H1 (cell line): Measurements from ENCODE around the gene PAXIP1.

ENCODE experiments used
- BACH1 ChIP-seq: IDR thresholded peaks from 2 replicates; pipeline ENCODE4 v1.6.1; 2012; ENCODE audit warnings: low read length, improper control_type of control experiment
- CBX8 ChIP-seq: fragments of 300-800, 300-1000 bp; sonication (generic); IDR thresholded peaks from 2 replicates; pipeline ENCODE4 v1.7.1; 2016; ENCODE audit warnings: low read depth, low read length, borderline replicate concordance
- CREB1 ChIP-seq: IDR thresholded peaks from 2 replicates; pipeline ENCODE4 v1.6.1; 2012; ENCODE audit warnings: inconsistent platforms
- CTCF ChIP-seq, 3 experiments: IDR thresholded peaks; 1 replicate in 2 of 3; 2 replicates in 1 of 3; pipeline versions ENCODE4 v1.5.1 to v1.6.1; 2011; ENCODE audit warnings: low read length in 3 of 3, mild to moderate bottlenecking in 3 of 3, inconsistent platforms in 2 of 3, low read depth in 1 of 3, moderate library complexity in 1 of 3; ENCODE audit not compliant: insufficient read depth in 1 of 3; ENCODE audit errors: control extremely low read depth in 1 of 3
- EP300 ChIP-seq, 2 experiments: IDR thresholded peaks; 1 replicate in 1 of 2; 2 replicates in 1 of 2; pipeline ENCODE4 v1.6.1; 2011 to 2012; ENCODE audit warnings: low read depth in 2 of 2, low read length in 2 of 2, mild to moderate bottlenecking in 2 of 2, borderline replicate concordance in 1 of 2, inconsistent platforms in 1 of 2, moderate library complexity in 1 of 2
- EZH2 ChIP-seq: fragments of 200-600 bp; sonication (generic); IDR thresholded peaks from 2 replicates; pipeline ENCODE4 v1.7.1; 2012; ENCODE audit warnings: low read depth, mild to moderate bottlenecking, moderate library complexity, low read length, inconsistent platforms; ENCODE audit not compliant: severe bottlenecking
- GABPA ChIP-seq: IDR thresholded peaks from 2 replicates; pipeline ENCODE4 v1.6.1; 2011; ENCODE audit warnings: mild to moderate bottlenecking, low read length, moderate library complexity, borderline replicate concordance; ENCODE audit not compliant: insufficient read depth
- HDAC6 ChIP-seq: IDR thresholded peaks from one replicate; pipeline ENCODE4 v1.7.1; 2012; ENCODE audit warnings: low read depth, mild to moderate bottlenecking, inconsistent platforms, low read length, moderate library complexity
- KDM1A ChIP-seq: fragments of 200-600, 300-600 bp; sonication (generic); IDR thresholded peaks from 2 replicates; pipeline ENCODE4 v1.7.1; 2016; ENCODE audit warnings: mild to moderate bottlenecking, low read length, borderline replicate concordance
- NRF1 ChIP-seq: IDR thresholded peaks from 2 replicates; pipeline ENCODE4 v1.6.1; 2011; ENCODE audit warnings: mild to moderate bottlenecking, low read depth, low read length, improper control_type of control experiment
- POLR2A ChIP-seq, 2 experiments: IDR thresholded peaks; 1 replicate in 1 of 2; 2 replicates in 1 of 2; pipeline ENCODE4 v1.6.1; 2011; ENCODE audit warnings: low read depth in 2 of 2, low read length in 2 of 2, mild to moderate bottlenecking in 2 of 2; ENCODE audit errors: control extremely low read depth in 1 of 2
- RXRA ChIP-seq: IDR thresholded peaks from 2 replicates; pipeline ENCODE4 v1.6.1; 2011; ENCODE audit warnings: low read depth, mild to moderate bottlenecking, low read length, moderate library complexity; ENCODE audit not compliant: insufficient read depth
- SUZ12 ChIP-seq: fragments of 200-600 bp; sonication (generic); IDR thresholded peaks from 2 replicates; pipeline ENCODE4 v1.6.1; 2012; ENCODE audit warnings: mild to moderate bottlenecking, inconsistent platforms, low read length, moderate library complexity, mixed read lengths
- TAF1 ChIP-seq: IDR thresholded peaks from 2 replicates; pipeline ENCODE4 v1.6.1; 2011; ENCODE audit warnings: mild to moderate bottlenecking, low read depth, low read length

DNA sequence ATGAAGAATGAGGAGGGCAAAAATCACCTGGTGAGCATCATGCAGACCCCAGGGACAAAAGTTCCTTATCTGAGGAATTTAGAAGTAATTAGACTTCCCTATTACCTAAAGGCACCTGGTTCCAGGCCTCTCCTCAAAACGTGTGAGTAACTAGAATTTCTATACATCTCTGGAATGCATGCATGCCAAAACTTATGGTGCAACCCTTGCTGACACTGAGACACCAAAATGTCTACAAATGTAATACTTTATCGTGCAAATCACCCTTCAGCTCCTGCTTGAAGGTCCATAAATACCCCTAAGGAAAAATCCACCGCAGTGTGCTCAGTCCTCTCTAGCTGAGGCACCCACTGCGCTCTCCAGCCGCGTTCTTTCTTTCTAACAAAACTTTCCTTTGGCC, 84.2 kb downstream of the PAXIP1 start:
- no peak for TF ChIP-seq POLR2A (IDR thresholded peaks at IDR 0.05; ENCODE audit: control extremely low read depth in 1 of 2, low read depth in 2 of 2, low read length in 2 of 2)
- no peak for TF ChIP-seq CTCF (IDR thresholded peaks at IDR 0.05; ENCODE audit: control extremely low read depth in 1 of 3, insufficient read depth in 1 of 3, low read depth in 1 of 3, low read length in 3 of 3)
- no peak for TF ChIP-seq KDM1A
- TF ChIP-seq HDAC6: no peak
- no peak for TF ChIP-seq NRF1
- TF ChIP-seq EZH2: no peak
- TF ChIP-seq EP300 (IDR thresholded peaks at IDR 0.05; ENCODE audit: borderline replicate concordance in 1 of 2, low read depth in 2 of 2, low read length in 2 of 2): no peak
- no peak for TF ChIP-seq RXRA
- TF ChIP-seq CREB1: no peak
- no peak for TF ChIP-seq TAF1
- TF ChIP-seq GABPA: no peak
- no peak for TF ChIP-seq SUZ12
- TF ChIP-seq CBX8: no peak
- no peak for TF ChIP-seq BACH1
